ENCODE data around the gene ZSWIM3. TPM values are rescaled to one million over a fixed set of nuclear protein-coding genes. Genes with fewer than 3 reads are reported as not detected.

The ZSWIM3 gene
- total and polyA plus RNA-seq, 12 donors, result 2.9 to 19.5 (median 6.2) TPM

DNA sequence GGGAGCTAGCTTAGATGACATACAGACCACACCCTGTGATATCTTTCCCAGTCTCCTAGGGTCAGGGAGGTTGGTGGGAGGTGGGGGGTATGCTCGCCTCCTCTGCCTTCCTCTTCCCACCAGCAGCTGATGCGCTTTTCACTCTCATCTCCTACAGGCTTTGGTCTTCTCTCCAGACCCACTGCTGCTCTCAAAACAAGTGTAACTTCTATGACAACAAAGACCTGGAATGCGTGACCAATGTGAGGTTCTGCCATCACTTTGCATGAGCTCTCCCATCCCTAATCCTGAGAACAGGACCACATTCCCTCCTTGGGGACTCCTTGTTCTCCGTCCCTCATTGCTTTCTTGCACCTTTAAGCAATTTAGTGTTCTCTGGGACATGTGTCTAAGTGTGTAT is 36.4 kb downstream of the ZSWIM3 start:
- peak overlapping the region in 1 of 5 donors; percentile 95 for H3K27ac ChIP-seq
- intact Hi-C loops (cut with DNase I), result no loop called here
- peaks cover 0 to 63% of the 10 kb centered on the region in 2 donors for H3K36me3 ChIP-seq (replicated peaks in 1 of 2)
- TF ChIP-seq, protein P1, sequence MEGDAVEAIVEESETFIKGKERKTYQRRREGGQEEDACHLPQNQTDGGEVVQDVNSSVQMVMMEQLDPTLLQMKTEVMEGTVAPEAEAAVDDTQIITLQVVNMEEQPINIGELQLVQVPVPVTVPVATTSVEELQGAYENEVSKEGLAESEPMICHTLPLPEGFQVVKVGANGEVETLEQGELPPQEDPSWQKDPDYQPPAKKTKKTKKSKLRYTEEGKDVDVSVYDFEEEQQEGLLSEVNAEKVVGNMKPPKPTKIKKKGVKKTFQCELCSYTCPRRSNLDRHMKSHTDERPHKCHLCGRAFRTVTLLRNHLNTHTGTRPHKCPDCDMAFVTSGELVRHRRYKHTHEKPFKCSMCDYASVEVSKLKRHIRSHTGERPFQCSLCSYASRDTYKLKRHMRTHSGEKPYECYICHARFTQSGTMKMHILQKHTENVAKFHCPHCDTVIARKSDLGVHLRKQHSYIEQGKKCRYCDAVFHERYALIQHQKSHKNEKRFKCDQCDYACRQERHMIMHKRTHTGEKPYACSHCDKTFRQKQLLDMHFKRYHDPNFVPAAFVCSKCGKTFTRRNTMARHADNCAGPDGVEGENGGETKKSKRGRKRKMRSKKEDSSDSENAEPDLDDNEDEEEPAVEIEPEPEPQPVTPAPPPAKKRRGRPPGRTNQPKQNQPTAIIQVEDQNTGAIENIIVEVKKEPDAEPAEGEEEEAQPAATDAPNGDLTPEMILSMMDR (IDR thresholded peaks at IDR 0.05), result no peak
- no peak for TF ChIP-seq POLR2A (IDR thresholded peaks at IDR 0.05)
- peaks cover 25 to 51% of the 10 kb centered on the region in 2 donors for H3K4me1 ChIP-seq (replicated peaks in 1 of 2)
- H3K4me3 ChIP-seq, result no peak overlapping the region
- 81 to 89% (median 86%) methylated on average over 4 of the region's 4 CpGs for WGBS, 4 donors
- H3K27me3 ChIP-seq, result no peaks in the 10 kb centered on the region
- DNase-seq, result no peak
- no peaks in the 10 kb centered on the region for H3K9me3 ChIP-seq (replicated peaks in 1 of 3)

DNA sequence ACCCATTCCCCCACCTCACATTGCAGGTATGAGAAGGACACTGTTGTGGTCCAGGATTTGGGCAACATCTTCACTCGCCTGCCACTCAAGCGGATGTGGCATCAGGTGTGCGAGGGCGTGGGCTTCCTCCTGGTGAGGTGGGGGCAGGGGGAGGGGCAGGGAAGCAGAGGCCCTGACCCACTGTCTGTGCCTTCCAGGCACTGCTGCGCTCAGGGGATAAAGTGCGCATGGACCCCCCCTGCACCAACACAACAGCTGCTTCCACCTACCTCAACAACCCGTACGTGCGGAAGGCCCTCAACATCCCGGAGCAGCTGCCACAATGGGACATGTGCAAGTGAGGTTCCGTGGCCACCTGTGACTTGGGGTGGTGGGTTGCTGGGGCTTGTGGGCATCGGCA is 37.4 kb downstream of the ZSWIM3 start:
- Histone ChIP-seq H3K4me1 (replicated peaks in 1 of 2) (peaks cover 25 to 41% of the 10 kb centered on the region in 2 donors), H3K36me3 (replicated peaks in 1 of 2) (peaks cover 0 to 73% of the 10 kb centered on the region in 2 donors), H3K27me3 (no peaks in the 10 kb centered on the region), H3K27ac (peak overlapping the region in 2 of 5 donors; percentile 5 to 32), H3K4me3 (no peak overlapping the region), H3K9me3 (replicated peaks in 1 of 3) (no peaks in the 10 kb centered on the region)
- TF ChIP-seq, protein P1 (IDR thresholded peaks at IDR 0.05), result no peak
- TF ChIP-seq POLR2A (IDR thresholded peaks at IDR 0.05), result no peak
- 68 to 82% (median 77%) methylated on average over 6 to 12 of the region's 12 CpGs for WGBS, 4 donors
- intact Hi-C loops (cut with DNase I), result loop anchor here (5.0 kb wide), 2 partner anchors 48 to 58 kb away; no protein-coding TSS in a partner anchor
- no peak for DNase-seq

DNA sequence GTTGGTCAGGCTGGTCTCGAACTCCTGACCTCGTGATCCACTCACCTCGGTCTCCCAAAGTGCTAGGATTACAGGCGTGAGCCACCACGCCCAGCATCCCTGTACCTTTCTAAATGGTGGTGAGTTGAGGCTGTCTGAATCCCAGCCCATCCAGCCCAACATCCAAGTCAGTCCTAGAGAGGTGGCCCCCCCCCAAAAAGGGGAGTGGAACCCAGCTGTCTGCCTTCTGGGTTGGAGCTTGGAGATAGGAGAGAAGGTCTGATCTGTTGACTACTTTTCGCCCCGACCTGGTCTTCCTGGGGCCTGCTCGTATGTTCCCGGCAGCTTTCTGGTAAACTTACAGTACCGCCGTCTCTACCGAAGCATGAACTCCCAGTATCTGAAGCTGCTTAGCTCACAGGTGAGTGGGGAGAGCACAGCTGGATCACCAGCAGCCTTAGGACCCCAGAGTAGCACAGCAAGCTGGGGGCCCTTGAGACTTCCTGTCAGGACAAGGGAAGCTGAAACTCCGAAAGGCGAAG is 39.3 kb downstream of the ZSWIM3 start:
- H3K27ac ChIP-seq, result peak overlapping the region in 3 of 5 donors; percentile 2 to 19 (median 13)
- intact Hi-C loops (cut with DNase I), result loop anchor here (5.0 kb wide), 2 partner anchors 46 to 56 kb away; no protein-coding TSS in a partner anchor
- 85 to 95% (median 90%) methylated on average over 12 to 14 of the region's 14 CpGs for WGBS, 4 donors
- no peak overlapping the region for H3K4me3 ChIP-seq
- no peaks in the 10 kb centered on the region for H3K27me3 ChIP-seq
- H3K9me3 ChIP-seq (replicated peaks in 1 of 3), result no peaks in the 10 kb centered on the region
- peaks cover 0 to 92% of the 10 kb centered on the region in 2 donors for H3K36me3 ChIP-seq (replicated peaks in 1 of 2)
- no peak for DNase-seq
- peaks cover 15 to 29% of the 10 kb centered on the region in 2 donors for H3K4me1 ChIP-seq (replicated peaks in 1 of 2)
- TF ChIP-seq POLR2A (IDR thresholded peaks at IDR 0.05), result no peak
- TF ChIP-seq, protein P1 (IDR thresholded peaks at IDR 0.05), result no peak

DNA sequence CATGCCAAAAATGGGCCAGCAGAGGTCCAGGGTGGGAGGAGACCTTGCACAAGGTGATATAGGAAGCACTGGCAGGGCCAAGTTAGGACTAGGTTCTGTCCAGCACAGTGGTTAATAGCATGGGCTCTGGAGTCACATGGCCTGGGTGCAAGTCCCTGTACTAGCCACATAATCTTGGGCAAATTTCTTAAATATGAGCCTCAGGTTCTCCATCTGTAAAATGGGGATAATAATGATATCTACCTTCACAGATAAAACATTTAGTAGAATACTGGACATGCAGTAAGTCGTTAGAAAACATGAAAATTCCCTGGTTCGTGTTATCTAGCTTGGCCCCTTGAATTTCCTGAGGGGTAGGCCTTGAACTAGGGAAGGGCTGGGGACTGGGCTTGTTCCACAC is 39.9 kb downstream of the ZSWIM3 start:
- H3K36me3 ChIP-seq (replicated peaks in 1 of 2), result peaks cover 0 to 97% of the 10 kb centered on the region in 2 donors
- H3K9me3 ChIP-seq (replicated peaks in 1 of 3), result no peaks in the 10 kb centered on the region
- no peak for TF ChIP-seq POLR2A (IDR thresholded peaks at IDR 0.05)
- TF ChIP-seq, protein P1 (IDR thresholded peaks at IDR 0.05), result no peak
- no peak overlapping the region for H3K4me3 ChIP-seq
- WGBS, 4 donors, result 51 to 75% (median 66%) methylated on average over 2 of the region's 2 CpGs
- peak overlapping the region in 1 of 5 donors; percentile 2 for H3K27ac ChIP-seq
- intact Hi-C loops (cut with DNase I), result loop anchor here (5.0 kb wide), 2 partner anchors 45 to 55 kb away; no protein-coding TSS in a partner anchor
- peaks cover 11 to 23% of the 10 kb centered on the region in 2 donors for H3K4me1 ChIP-seq (replicated peaks in 1 of 2)
- no peak for DNase-seq
- no peaks in the 10 kb centered on the region for H3K27me3 ChIP-seq
